CD14-positive monocyte (primary cell): ENCODE results near the gene PCDH15. TPM values are rescaled to one million over a fixed set of nuclear protein-coding genes. Genes with fewer than 3 reads are reported as not detected.

ENCODE experiments used
- DNase-seq, 3 donors: peaks; one replicate each; pipeline ENCODE4 v3.0.0-alpha.2; 2011 to 2022
- H2AFZ ChIP-seq: 2 replicates; pipeline ENCODE4 v1.6.0; 2012; ENCODE audit warnings: mild to moderate bottlenecking, low read depth, low read length, inconsistent platforms; ENCODE audit not compliant: insufficient read depth, poor library complexity, severe bottlenecking
- H3K27ac ChIP-seq, 2 donors: 1 replicate in 1 of 2; 2 replicates in 1 of 2; pipeline ENCODE4 v1.5.1; 2012 to 2013; ENCODE audit warnings: low read length in 2 of 2, control low read depth in 1 of 2, inconsistent platforms in 1 of 2, low read depth in 1 of 2, mild to moderate bottlenecking in 1 of 2
- H3K27me3 ChIP-seq, 2 donors: one replicate each; pipeline versions ENCODE4 v1.6.0 to v1.6.1; 2011 to 2013; ENCODE audit warnings: low read length in 2 of 2; ENCODE audit not compliant: control insufficient read depth in 2 of 2, insufficient read depth in 2 of 2
- H3K36me3 ChIP-seq, 2 donors: replicated peaks in 1 of 2; 1 replicate in 1 of 2; 2 replicates in 1 of 2; pipeline versions ENCODE4 v1.5.1 to v1.6.1; 2012 to 2013; ENCODE audit warnings: low read length in 2 of 2, control low read depth in 1 of 2, inconsistent platforms in 1 of 2, mild to moderate bottlenecking in 1 of 2; ENCODE audit not compliant: insufficient read depth in 2 of 2, control insufficient read depth in 1 of 2
- H3K4me1 ChIP-seq, 2 donors: 1 replicate in 1 of 2; 2 replicates in 1 of 2; pipeline versions ENCODE4 v1.5.1 to v1.6.1; 2012 to 2013; ENCODE audit warnings: low read length in 2 of 2, control low read depth in 1 of 2, inconsistent platforms in 1 of 2, mild to moderate bottlenecking in 1 of 2, moderate library complexity in 1 of 2; ENCODE audit not compliant: insufficient read depth in 2 of 2, control insufficient read depth in 1 of 2
- H3K4me2 ChIP-seq: replicated peaks from 2 replicates; pipeline ENCODE3; 2012; ENCODE audit warnings: low read length, moderate library complexity, mild to moderate bottlenecking; ENCODE audit not compliant: poor library complexity, severe bottlenecking; ENCODE audit errors: extremely low read depth
- H3K4me3 ChIP-seq, 3 experiments: fragments of 200-600 bp in 1 of 3; sonication (generic) in 1 of 3; replicated peaks in 1 of 3; 1 replicate in 2 of 3; 2 replicates in 1 of 3; pipeline ENCODE4 v1.5.1; 2011 to 2013; ENCODE audit warnings: low read length in 3 of 3, mild to moderate bottlenecking in 3 of 3, control low read depth in 2 of 3, low read depth in 2 of 3, inconsistent platforms in 1 of 3, moderate library complexity in 1 of 3
- H3K79me2 ChIP-seq: 2 replicates; pipeline ENCODE4 v1.6.0; 2012; ENCODE audit warnings: mild to moderate bottlenecking, control low read depth, inconsistent platforms, low read length, moderate library complexity; ENCODE audit not compliant: insufficient read depth
- H3K9ac ChIP-seq: 2 replicates; pipeline ENCODE4 v1.6.0; 2017; ENCODE audit warnings: low read length, mild to moderate bottlenecking; ENCODE audit not compliant: insufficient read depth, poor library complexity, severe bottlenecking
- H3K9me3 ChIP-seq, 2 donors: replicated peaks in 1 of 2; 1 replicate in 1 of 2; 2 replicates in 1 of 2; pipeline versions ENCODE4 v1.5.1 to v1.6.1; 2012 to 2013; ENCODE audit warnings: low read length in 2 of 2, control low read depth in 1 of 2; ENCODE audit not compliant: control insufficient read depth in 1 of 2, insufficient read depth in 1 of 2
- H4K20me1 ChIP-seq: 2 replicates; pipeline ENCODE4 v1.6.0; 2012; ENCODE audit warnings: mild to moderate bottlenecking, low read length, control low read depth, moderate library complexity; ENCODE audit not compliant: insufficient read depth
- H3K27ac Mint-ChIP-seq, 7 donors: one replicate each; pipeline ENCODE4 v1.8.0; 2020; ENCODE audit warnings: mild to moderate bottlenecking in 7 of 7, mixed read lengths in 7 of 7, moderate library complexity in 6 of 7, inconsistent platforms in 2 of 7
- H3K27me3 Mint-ChIP-seq, 3 donors: one replicate each; pipeline ENCODE4 v1.8.0; 2021 to 2022; ENCODE audit warnings: low read depth in 3 of 3, mild to moderate bottlenecking in 3 of 3, mixed read lengths in 3 of 3, moderate library complexity in 3 of 3, inconsistent platforms in 1 of 3
- H3K36me3 Mint-ChIP-seq, 2 donors: one replicate each; pipeline ENCODE4 v1.8.0; 2020; ENCODE audit warnings: mixed read lengths in 2 of 2, inconsistent platforms in 1 of 2, mild to moderate bottlenecking in 1 of 2
- H3K4me1 Mint-ChIP-seq: one replicate; pipeline ENCODE4 v1.8.0; 2020; ENCODE audit warnings: mild to moderate bottlenecking, mixed read lengths
- H3K4me3 Mint-ChIP-seq, 2 donors: one replicate each; pipeline ENCODE4 v1.8.0; 2020; ENCODE audit warnings: mild to moderate bottlenecking in 2 of 2, mixed read lengths in 2 of 2, moderate library complexity in 1 of 2
- H3K9me3 Mint-ChIP-seq, 7 donors: one replicate each; pipeline ENCODE4 v1.8.0; 2020 to 2022; ENCODE audit warnings: mixed read lengths in 7 of 7, mild to moderate bottlenecking in 6 of 7, moderate library complexity in 6 of 7, inconsistent platforms in 2 of 7
- WGBS: methylation state at CpG from one replicate; pipeline ENCODE4 v1.1.5; 2013; ENCODE audit warnings: missing lambda C conversion rate; ENCODE audit not compliant: insufficient coverage; 5-methylcytosine and 5-hydroxymethylcytosine counted together
- intact Hi-C, 2 donors: fragments of 100-400 bp; cut with micrococcal nuclease; formaldehyde crosslinking; loops; one replicate each; pipeline versions ENCODE4 v1.15.0 to v1.15.1; 2023
- polyA plus RNA-seq, 3 donors: library from polyadenylated mRNA; depleted of rRNA in 1 of 3; unstranded in 2 of 3; stranded (reverse) in 1 of 3; fragments of 300-500 nt in 2 of 3; fragments of >200 nt in 1 of 3; fragmentation: Illumina TruSeq in 2 of 3; gene quantifications; 1 replicate in 2 of 3; 2 replicates in 1 of 3; pipeline ENCODE4 v1.2.3, GENCODE V29; 2012 to 2021
- TF ChIP-seq, protein P1 (sequence below): fragments of 200-600 bp; IDR thresholded peaks from one replicate; pipeline ENCODE4 v1.8.0; 2022; ENCODE audit warnings: antibody characterized with exemption, mild to moderate bottlenecking

The PCDH15 gene
- polyA plus RNA-seq, 3 donors: not detected

DNA sequence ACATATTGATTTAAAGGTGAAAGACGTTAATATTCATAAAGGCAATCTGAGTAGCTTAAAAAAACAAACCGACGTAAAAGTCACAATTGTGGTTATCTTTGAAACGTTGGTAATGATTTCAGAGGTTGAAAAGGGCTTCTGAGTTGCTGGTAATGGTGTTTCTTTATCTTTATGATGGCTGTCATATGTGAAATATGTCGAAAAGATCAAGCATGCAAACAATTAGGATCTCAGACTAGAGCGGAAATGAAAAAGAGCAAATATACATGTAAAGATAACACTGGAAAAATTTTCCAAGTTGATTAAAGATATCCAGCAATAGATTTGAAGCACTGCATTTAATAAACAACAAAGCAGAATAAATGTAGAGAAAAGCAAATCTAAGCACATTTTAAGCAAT lies 1030.1 kb downstream of the PCDH15 start:
- Mint-ChIP-seq H3K4me3 (no peak overlapping the region), H3K27me3 (no peaks in the 10 kb centered on the region), H3K27ac (no peak overlapping the region), H3K36me3 (no peaks in the 10 kb centered on the region), H3K9me3 (peaks cover 0 to 5% (median 0%) of the 10 kb centered on the region in 7 donors), H3K4me1 (no peaks in the 10 kb centered on the region)
- Histone ChIP-seq H3K36me3 (no peaks in the 10 kb centered on the region), H2AFZ (no peak overlapping the region), H3K9me3 (no peaks in the 10 kb centered on the region), H3K79me2 (no peaks in the 10 kb centered on the region), H3K9ac (no peak overlapping the region), H3K4me1 (no peaks in the 10 kb centered on the region), H4K20me1 (no peaks in the 10 kb centered on the region), H3K4me3 (no peak overlapping the region), H3K27me3 (no peaks in the 10 kb centered on the region), H3K4me2 (no peak overlapping the region), H3K27ac (no peak overlapping the region)
- intact Hi-C loops: no loop called here
- TF ChIP-seq, protein P1, sequence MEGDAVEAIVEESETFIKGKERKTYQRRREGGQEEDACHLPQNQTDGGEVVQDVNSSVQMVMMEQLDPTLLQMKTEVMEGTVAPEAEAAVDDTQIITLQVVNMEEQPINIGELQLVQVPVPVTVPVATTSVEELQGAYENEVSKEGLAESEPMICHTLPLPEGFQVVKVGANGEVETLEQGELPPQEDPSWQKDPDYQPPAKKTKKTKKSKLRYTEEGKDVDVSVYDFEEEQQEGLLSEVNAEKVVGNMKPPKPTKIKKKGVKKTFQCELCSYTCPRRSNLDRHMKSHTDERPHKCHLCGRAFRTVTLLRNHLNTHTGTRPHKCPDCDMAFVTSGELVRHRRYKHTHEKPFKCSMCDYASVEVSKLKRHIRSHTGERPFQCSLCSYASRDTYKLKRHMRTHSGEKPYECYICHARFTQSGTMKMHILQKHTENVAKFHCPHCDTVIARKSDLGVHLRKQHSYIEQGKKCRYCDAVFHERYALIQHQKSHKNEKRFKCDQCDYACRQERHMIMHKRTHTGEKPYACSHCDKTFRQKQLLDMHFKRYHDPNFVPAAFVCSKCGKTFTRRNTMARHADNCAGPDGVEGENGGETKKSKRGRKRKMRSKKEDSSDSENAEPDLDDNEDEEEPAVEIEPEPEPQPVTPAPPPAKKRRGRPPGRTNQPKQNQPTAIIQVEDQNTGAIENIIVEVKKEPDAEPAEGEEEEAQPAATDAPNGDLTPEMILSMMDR: no peak
- WGBS: 57% methylated on average over 3 of the region's 6 CpGs
- no peak for DNase-seq

DNA sequence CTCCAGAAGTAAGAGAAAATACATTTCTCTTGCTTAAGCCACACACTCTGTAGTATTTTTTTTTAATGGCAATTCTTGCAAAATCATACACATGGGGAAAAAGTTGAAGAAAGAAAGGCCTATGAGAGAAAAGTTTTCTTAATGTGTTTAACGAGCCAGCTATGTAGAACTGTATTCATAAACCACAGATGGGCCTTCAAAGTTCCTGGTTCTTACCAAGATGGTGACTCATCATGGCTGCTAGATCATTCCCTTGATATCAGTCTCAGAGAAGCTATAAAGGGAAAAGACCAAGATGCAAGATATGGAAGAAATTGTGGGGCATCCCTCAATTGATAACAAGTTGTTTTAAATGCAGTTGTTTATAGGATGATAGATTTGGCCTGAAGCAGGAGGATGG lies 1035.7 kb downstream of the PCDH15 start:
- Mint-ChIP-seq H3K4me3 (no peak overlapping the region), H3K36me3 (no peaks in the 10 kb centered on the region), H3K27ac (no peak overlapping the region), H3K9me3 (peaks cover 0 to 6% (median 2%) of the 10 kb centered on the region in 7 donors), H3K4me1 (no peaks in the 10 kb centered on the region), H3K27me3 (no peaks in the 10 kb centered on the region)
- no peak overlapping the region for H3K9ac ChIP-seq
- peaks cover 4 to 10% of the 10 kb centered on the region in 2 donors for H3K9me3 ChIP-seq
- intact Hi-C loops: no loop called here
- no peak overlapping the region for H3K4me2 ChIP-seq
- H3K79me2 ChIP-seq: no peaks in the 10 kb centered on the region
- DNase-seq: no peak
- H3K27ac ChIP-seq: no peak overlapping the region
- no CpG with 5 or more reads among the region's 1 CpG for WGBS
- no peak overlapping the region for H3K4me3 ChIP-seq
- H3K4me1 ChIP-seq: no peaks in the 10 kb centered on the region
- no peaks in the 10 kb centered on the region for H3K36me3 ChIP-seq
- H4K20me1 ChIP-seq: no peaks in the 10 kb centered on the region
- no peak overlapping the region for H2AFZ ChIP-seq
- H3K27me3 ChIP-seq: no peaks in the 10 kb centered on the region
- TF ChIP-seq, protein P1: no peak
